Prostate gland (tissue), 2 donors: ENCODE measurements around the gene ATAD2B. TPM values are rescaled to one million over a fixed set of nuclear protein-coding genes. Genes with fewer than 3 reads are reported as not detected.

Source experiments
- DNase-seq: peaks from one replicate; pipeline ENCODE4 v3.0.0-alpha.2; 2019; ENCODE audit warnings: low spot score
- H3K27ac ChIP-seq, 2 donors: fragments of 200-600 bp; sonication (generic); 2 replicates each; pipeline ENCODE4 v1.5.1; 2017 to 2019
- H3K27me3 ChIP-seq: fragments of 200-600 bp; sonication (generic); replicated peaks from 2 replicates; pipeline ENCODE4 v1.5.1; 2019; ENCODE audit not compliant: insufficient read depth
- H3K36me3 ChIP-seq, 2 donors: fragments of 200-600 bp; sonication (generic); 1 replicate in 1 of 2; 2 replicates in 1 of 2; pipeline versions ENCODE4 v1.5.1 to v1.8.1; 2017 to 2019
- H3K4me1 ChIP-seq: fragments of 200-600 bp; sonication (generic); replicated peaks from 2 replicates; pipeline ENCODE4 v1.5.1; 2019
- H3K4me3 ChIP-seq, 2 donors: fragments of 200-600 bp; sonication (generic); 2 replicates each; pipeline ENCODE4 v1.5.1; 2017 to 2019
- H3K9me3 ChIP-seq: fragments of 200-600 bp; sonication (generic); 2 replicates; pipeline ENCODE4 v1.5.1; 2017
- CTCF ChIP-seq, 4 experiments: fragments of 200-600 bp in 2 of 4; fragments of 450-650 bp in 2 of 4; sonication (generic) in 2 of 4; IDR thresholded peaks; 1 replicate in 3 of 4; 2 replicates in 1 of 4; pipeline ENCODE4 v1.5.1; 2016 to 2019; ENCODE audit warnings: antibody characterized with exemption in 4 of 4, mild to moderate bottlenecking in 2 of 4, moderate library complexity in 2 of 4
- POLR2A ChIP-seq: fragments of 450-650 bp; IDR thresholded peaks from one replicate; pipeline ENCODE4 v1.6.1; 2016; ENCODE audit warnings: antibody characterized with exemption, mild to moderate bottlenecking
- POLR2AphosphoS5 ChIP-seq: sonication (generic); formaldehyde crosslinking; IDR thresholded peaks from one replicate; pipeline ENCODE4 v1.6.1; 2017; ENCODE audit warnings: antibody characterized with exemption
- WGBS: methylation state at CpG from one replicate; pipeline ENCODE4 v1.1.5; 2018; 5-methylcytosine and 5-hydroxymethylcytosine counted together
- intact Hi-C: fragments of 100-400 bp; cut with DNase I; formaldehyde crosslinking; loops from one replicate; pipeline ENCODE4 v1.14.2; 2022
- total RNA-seq, 2 donors: library from RNA; depleted of rRNA; stranded (reverse); fragments of >200 nt; gene quantifications; one replicate each; pipeline ENCODE4 v1.1.0, GENCODE V29; 2016

ATAD2B gene
- total RNA-seq, 2 donors from 2014 or later, result 12.2 to 16.9 TPM

- TF ChIP-seq POLR2A (no peak), CTCF (IDR thresholded peaks at IDR 0.05) (no peak), POLR2AphosphoS5 (no peak)
- Histone ChIP-seq H3K4me3 (no peak overlapping the region), H3K4me1 (no peaks in the 10 kb centered on the region), H3K36me3 (peaks cover 0 to 15% of the 10 kb centered on the region in 2 donors), H3K27ac (no peak overlapping the region), H3K9me3 (no peaks in the 10 kb centered on the region), H3K27me3 (no peaks in the 10 kb centered on the region)
- no peak for DNase-seq
- 81% methylated on average over 17 of the region's 17 CpGs for WGBS
- intact Hi-C loops, result no loop called here
Measured at GRCh38 chr2:23698721-23699579, 228.0 kb downstream of the ATAD2B start.

Other genes starting within 250 kb of the ATAD2B start
- 10 to 100 TPM in 1 of 2 donors, 1 to 10 TPM in 1; 9.7 to 19.2 TPM for gene UBXN2A, start 13.3 kb upstream of the ATAD2B start, total RNA-seq
- not detected for gene MFSD2B, start 83.0 kb upstream of the ATAD2B start, total RNA-seq
- 1 to 10 TPM; 6.3 to 7.2 TPM for gene WDCP, start 120.3 kb upstream of the ATAD2B start, total RNA-seq
- 1 to 10 TPM; 8.5 to 8.6 TPM for gene FKBP1B, start 122.6 kb upstream of the ATAD2B start, total RNA-seq
- gene SF3B6, start 149.2 kb upstream of the ATAD2B start, total RNA-seq, result 10 to 100 TPM; 78.9 to 79.3 TPM
- 10 to 100 TPM; 16.2 to 26.2 TPM for gene TP53I3, start 157.7 kb upstream of the ATAD2B start, total RNA-seq
- 10 to 100 TPM in 1 of 2 donors, not detected in 1; 16.9 TPM for gene PFN4, start 196.2 kb upstream of the ATAD2B start, total RNA-seq
- 10 to 100 TPM; 17.7 to 20.6 TPM for gene FAM228B, start 196.3 kb upstream of the ATAD2B start, total RNA-seq
- 1 to 10 TPM in 1 of 2 donors, under 1 TPM in 1; 0.55 to 4.8 TPM for gene FAM228A, start 247.9 kb upstream of the ATAD2B start, total RNA-seq